Measurements from ENCODE around the gene MSH3.
A peak's percentile ranks its signal among the peaks of the same experiment; 100 is the strongest.

MSH3 gene

DNA sequence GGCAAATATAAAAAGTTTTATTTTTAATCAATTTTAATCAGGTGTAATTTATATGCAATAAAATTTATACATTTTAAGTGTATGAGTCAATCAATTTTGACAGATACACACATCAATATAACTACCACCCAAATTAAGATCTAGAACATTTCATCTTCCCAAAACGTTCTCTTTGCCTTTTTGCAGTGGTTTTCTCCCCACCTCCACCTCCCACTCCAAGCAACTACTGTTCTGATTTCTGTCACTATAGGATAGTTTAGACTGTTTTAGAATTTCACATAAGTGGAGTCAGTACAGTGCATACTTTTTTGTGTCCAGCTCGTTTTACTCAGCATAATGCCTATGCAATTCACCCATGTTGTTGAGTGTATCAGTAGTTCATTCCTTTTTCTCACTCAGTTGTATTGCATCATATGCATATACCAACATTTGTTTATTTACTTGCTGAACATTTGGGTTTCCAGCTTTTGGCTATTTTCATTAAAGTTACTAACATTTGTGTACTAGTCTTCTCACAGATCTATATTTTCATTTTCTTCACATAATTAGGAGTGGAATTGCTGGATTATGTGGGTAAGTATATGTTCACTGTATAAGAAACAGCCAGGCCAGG is 52.5 kb downstream of the MSH3 start:
- Mint-ChIP-seq H3K36me3 (peaks cover 38% of the 10 kb centered on the region), H3K4me1 (peaks cover 41% of the 10 kb centered on the region), H3K9me3 (no peaks in the 10 kb centered on the region), H3K27me3 (no peaks in the 10 kb centered on the region), H3K27ac (no peak overlapping the region), H3K4me3 (no peak overlapping the region)
- DNase-seq, result no peak
- CTCF ChIA-PET, result no interaction called here

DNA sequence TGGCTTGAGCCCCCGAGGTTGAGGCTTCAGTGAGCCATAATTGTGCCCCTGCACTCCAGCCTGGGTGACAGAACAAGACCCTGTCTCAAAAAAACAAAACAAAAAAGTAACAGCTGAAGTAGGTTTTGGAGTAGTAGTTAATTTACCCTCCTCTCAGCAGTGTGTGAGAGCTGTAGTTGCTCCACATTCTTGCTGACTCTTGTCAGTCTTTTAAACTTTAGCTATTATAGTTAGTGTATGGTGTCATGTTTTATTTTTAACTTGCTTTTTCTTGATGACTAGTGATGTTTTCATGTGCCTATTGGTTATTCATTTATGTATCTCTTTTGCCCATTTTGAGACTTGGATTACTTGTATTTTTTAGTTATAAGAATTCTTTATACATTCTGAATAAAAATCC is 53.2 kb downstream of the MSH3 start:
- Mint-ChIP-seq H3K36me3 (peaks cover 37% of the 10 kb centered on the region), H3K4me3 (no peak overlapping the region), H3K9me3 (no peaks in the 10 kb centered on the region), H3K4me1 (peaks cover 43% of the 10 kb centered on the region), H3K27me3 (no peaks in the 10 kb centered on the region), H3K27ac (no peak overlapping the region)
- CTCF ChIA-PET, result interaction anchor here (0.7 kb wide), 1 partner anchor 396 kb away, joined by 3 read pairs; no protein-coding TSS in a partner anchor
- DNase-seq, result no peak

DNA sequence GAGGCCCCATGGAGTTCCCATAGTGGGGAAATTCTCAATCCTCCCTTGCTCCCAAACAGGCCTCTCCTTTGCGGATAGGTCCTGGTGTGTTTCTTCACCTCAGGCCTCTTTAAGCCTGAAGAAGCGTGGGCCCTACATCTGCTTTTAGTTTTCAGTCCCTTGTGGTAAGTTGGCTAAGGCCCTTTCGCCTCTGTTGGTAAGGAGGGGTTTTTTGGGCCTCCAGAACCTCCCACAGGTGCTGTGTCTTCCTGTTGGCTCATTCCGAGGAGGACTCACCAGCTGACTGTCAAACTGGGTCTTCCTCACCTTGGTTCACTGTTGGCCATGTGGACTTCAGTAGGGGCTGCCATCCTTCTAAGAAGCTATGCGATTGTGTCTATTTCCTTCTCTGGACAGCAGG is 56.8 kb downstream of the MSH3 start:
- Mint-ChIP-seq H3K27ac (peak overlapping the region; percentile 64), H3K27me3 (no peaks in the 10 kb centered on the region), H3K9me3 (no peaks in the 10 kb centered on the region), H3K36me3 (peaks cover 36% of the 10 kb centered on the region), H3K4me1 (peaks cover 26% of the 10 kb centered on the region), H3K4me3 (no peak overlapping the region)
- DNase-seq, result no peak
- CTCF ChIA-PET, result interaction anchor here (0.6 to 1.6 kb wide), 4 partner anchors 218 to 474 kb away, joined by 3 to 10 read pairs (median 4); no protein-coding TSS in a partner anchor

DNA sequence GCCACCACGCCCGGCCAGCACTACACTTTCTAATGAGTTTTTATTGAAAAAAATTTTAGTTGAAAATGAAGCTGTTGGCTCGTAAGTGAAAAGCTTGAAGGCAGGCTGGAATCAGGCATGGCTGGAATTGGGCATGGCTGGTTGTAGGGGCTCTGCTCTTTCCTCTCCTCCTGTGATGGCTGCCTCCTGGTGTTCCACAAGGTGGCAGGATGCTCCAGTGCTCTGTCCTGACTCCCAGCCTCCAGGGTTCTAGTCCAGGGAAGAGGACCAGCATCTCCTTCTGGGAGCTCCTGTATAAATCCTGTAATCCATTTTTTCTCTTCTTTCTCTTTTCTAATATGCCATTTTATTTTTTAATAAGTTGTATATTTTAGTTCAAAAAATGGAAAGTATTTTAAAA is 57.5 kb downstream of the MSH3 start:
- peaks cover 26% of the 10 kb centered on the region for H3K4me1 Mint-ChIP-seq
- no peak for DNase-seq
- no peak overlapping the region for H3K27ac Mint-ChIP-seq
- CTCF ChIA-PET, result interaction anchor here (1.6 kb wide), 2 partner anchors 396 to 455 kb away, joined by 5 to 10 read pairs; no protein-coding TSS in a partner anchor
- H3K4me3 Mint-ChIP-seq, result no peak overlapping the region
- peaks cover 37% of the 10 kb centered on the region for H3K36me3 Mint-ChIP-seq
- no peaks in the 10 kb centered on the region for H3K9me3 Mint-ChIP-seq
- no peaks in the 10 kb centered on the region for H3K27me3 Mint-ChIP-seq

DNA sequence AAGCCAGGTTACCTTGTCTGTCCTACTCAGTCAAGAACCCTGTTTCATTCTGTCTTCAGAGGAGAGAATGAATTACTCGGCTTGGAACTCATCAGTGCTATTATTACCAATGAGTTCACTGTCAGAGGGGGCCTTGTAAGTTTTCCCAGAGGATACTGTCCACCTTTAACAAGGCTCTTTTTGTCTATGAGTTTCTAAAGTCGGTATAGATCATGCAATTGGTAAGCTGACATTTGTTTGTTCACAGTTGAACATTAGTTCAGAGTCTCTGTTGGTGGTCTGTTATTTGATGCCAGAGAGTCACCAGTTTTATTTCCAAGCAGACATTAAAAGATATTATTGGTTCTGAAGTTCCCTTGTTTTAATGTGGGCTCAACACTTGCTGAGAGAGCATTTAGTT is 58.5 kb downstream of the MSH3 start:
- Mint-ChIP-seq H3K4me3 (no peak overlapping the region), H3K27me3 (no peaks in the 10 kb centered on the region), H3K36me3 (peaks cover 42% of the 10 kb centered on the region), H3K9me3 (no peaks in the 10 kb centered on the region), H3K27ac (no peak overlapping the region), H3K4me1 (peaks cover 26% of the 10 kb centered on the region)
- CTCF ChIA-PET, result no interaction called here
- no peak for DNase-seq

DNA sequence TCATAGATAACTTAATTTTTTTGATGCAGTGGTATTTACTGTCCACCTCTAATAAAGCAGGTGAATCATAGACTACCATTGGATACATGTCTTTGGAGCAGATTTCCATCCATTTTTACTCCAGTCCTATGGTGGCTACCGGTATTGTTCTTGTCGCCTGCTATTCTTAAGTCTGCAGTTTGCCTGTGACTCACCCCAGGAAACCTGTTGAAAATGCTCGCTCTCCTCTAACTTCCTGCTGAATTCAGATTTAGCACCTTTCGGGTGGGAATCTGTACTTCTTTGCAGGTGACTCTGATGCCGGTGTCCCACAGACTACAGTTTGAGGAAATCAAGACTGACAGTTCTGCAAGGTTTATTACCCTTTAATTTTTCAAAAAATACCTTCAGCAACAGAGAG is 59.2 kb downstream of the MSH3 start:
- Mint-ChIP-seq H3K4me1 (peaks cover 26% of the 10 kb centered on the region), H3K27me3 (no peaks in the 10 kb centered on the region), H3K36me3 (peaks cover 45% of the 10 kb centered on the region), H3K4me3 (no peak overlapping the region), H3K27ac (peak overlapping the region; percentile 33), H3K9me3 (no peaks in the 10 kb centered on the region)
- DNase-seq, result no peak
- CTCF ChIA-PET, result no interaction called here

DNA sequence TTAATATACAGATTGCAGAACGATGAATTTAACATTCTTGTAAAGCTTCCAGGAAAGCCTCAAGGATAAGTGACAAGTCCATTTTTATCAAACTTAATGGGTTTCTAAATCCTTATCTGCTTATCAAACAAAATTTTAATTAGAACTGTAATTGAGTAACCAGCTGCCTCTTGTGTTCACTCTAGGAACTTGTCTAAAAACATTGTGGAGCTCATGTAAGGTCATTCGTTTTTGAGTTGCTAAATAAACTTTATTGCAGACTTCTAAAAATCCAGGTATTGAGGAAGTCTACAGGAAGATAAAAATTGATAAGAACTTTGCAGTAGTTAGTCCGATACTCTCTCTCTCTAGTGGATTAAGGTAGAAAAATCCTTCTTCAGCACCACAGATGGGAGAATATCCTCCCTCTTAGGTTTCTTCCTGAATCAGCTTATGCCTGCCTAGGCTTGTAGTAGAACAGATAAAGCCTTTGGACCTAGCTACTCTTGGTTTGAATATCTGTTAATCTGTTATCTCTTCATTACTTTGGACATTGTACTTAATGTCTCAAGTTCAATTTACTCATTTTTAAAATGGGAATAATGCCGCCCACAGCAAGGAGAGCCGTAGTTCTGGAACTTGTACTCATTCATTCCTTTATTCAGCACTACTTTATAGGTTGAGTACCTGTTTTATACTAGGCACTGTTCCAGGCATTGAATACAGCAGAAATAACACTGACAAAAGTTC is 60.3 kb downstream of the MSH3 start:
- peaks cover 48% of the 10 kb centered on the region for H3K36me3 Mint-ChIP-seq
- H3K4me3 Mint-ChIP-seq, result no peak overlapping the region
- no peak overlapping the region for H3K27ac Mint-ChIP-seq
- peaks cover 3% of the 10 kb centered on the region for H3K9me3 Mint-ChIP-seq
- H3K27me3 Mint-ChIP-seq, result no peaks in the 10 kb centered on the region
- no peak for DNase-seq
- peaks cover 24% of the 10 kb centered on the region for H3K4me1 Mint-ChIP-seq
- CTCF ChIA-PET, result interaction anchor here (0.8 to 1.6 kb wide), 3 partner anchors 41 to 451 kb away, joined by 4 to 5 read pairs (median 4); no protein-coding TSS in a partner anchor

DNA sequence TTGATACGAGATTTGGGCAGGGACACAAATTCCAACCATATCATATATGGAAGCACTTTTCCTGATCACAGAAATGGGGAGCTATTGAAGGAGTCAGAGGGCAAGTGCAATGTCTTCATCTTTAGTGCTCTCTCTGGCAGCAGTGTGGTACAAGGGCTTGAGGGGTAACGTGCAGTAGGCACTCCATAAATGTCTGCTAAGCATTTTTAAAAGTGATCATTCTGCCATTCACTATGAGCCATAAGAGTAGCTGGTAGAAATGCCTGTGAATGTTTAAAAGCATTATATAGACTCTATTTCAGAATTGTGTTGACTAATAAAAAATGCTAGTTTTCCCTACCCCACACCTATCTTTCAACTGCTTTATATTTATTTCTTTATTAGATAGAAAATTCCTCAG is 61.4 kb downstream of the MSH3 start:
- H3K4me1 Mint-ChIP-seq, result peaks cover 18% of the 10 kb centered on the region

DNA sequence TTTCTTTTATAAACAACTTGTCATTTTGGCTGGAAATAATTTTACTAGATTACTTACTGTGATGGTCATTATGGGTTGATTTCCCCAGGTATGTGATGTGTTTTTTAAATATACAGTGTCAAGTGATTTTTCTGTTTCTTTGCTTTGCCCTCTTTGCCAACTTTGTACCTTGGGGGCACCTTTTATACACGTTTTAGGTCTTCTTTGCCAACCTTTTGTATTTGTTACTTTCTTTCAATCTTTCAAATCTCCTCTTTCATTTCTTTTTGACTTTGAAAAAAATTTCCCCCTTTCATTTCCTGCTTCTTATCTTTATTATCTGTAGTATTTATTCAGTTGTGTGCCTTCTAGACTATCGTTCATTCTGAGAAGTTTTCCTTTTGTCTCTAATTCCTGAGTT is 65.7 kb downstream of the MSH3 start:
- DNase-seq, result no peak
- Mint-ChIP-seq H3K27ac (no peak overlapping the region), H3K9me3 (peaks cover 10% of the 10 kb centered on the region), H3K36me3 (peaks cover 51% of the 10 kb centered on the region), H3K4me1 (peaks cover 4% of the 10 kb centered on the region), H3K4me3 (no peak overlapping the region), H3K27me3 (no peaks in the 10 kb centered on the region)
- CTCF ChIA-PET, result no interaction called here

More for the DNA sequence above, 61.4 kb downstream of the MSH3 start:
- no peak overlapping the region for H3K27ac Mint-ChIP-seq
- CTCF ChIA-PET, result interaction anchor here (1.6 kb wide), 1 partner anchor 450 kb away, joined by 4 read pairs; no protein-coding TSS in a partner anchor
- peaks cover 53% of the 10 kb centered on the region for H3K36me3 Mint-ChIP-seq
- peaks cover 10% of the 10 kb centered on the region for H3K9me3 Mint-ChIP-seq
- no peaks in the 10 kb centered on the region for H3K27me3 Mint-ChIP-seq
- DNase-seq, result no peak
- no peak overlapping the region for H3K4me3 Mint-ChIP-seq

DNA sequence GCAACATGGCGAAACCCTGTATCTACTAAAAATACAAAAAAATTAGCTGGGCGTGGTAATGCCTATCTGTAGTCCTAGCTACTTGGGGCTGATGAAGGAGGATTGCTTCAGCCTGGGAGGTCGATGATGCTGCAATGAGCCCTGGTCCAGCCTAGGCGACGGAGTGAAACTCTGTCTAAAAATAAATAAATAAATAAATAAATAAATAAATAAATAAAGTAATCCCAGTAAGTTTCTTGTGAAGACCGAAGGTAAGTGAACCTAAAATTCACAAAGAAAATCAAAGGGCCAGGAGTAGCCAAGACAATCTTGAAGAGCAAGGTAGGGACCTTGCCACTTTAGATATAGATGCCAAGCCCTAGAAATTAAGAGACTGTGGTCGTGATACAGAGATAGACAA is 68.5 kb downstream of the MSH3 start:
- no peak for DNase-seq
- H3K4me3 Mint-ChIP-seq, result no peak overlapping the region
- no peaks in the 10 kb centered on the region for H3K27me3 Mint-ChIP-seq
- CTCF ChIA-PET, result interaction anchor here (1.0 kb wide), 1 partner anchor 143 kb away, joined by 3 read pairs; no protein-coding TSS in a partner anchor
- peaks cover 4% of the 10 kb centered on the region for H3K4me1 Mint-ChIP-seq
- no peak overlapping the region for H3K27ac Mint-ChIP-seq
- peaks cover 10% of the 10 kb centered on the region for H3K9me3 Mint-ChIP-seq
- peaks cover 58% of the 10 kb centered on the region for H3K36me3 Mint-ChIP-seq

DNA sequence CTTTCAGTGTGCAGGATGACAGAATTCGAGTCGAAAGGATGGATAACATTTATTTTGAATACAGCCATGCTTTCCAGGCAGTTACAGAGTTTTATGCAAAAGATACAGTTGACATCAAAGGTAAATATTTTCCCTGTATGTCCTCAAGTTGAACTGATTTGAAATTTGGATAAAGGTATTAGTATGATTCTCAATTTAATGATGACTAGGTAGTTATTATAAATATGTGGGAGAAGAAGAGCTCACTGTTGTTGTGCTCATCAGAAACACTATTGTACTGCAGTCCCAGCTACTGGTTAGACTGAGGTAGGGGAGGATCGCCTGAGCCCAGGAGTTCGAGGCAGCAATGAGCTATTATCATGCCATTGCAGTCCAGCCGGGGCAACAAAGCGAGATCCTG is 71.0 kb downstream of the MSH3 start:
- CTCF ChIA-PET, result no interaction called here
- H3K4me3 Mint-ChIP-seq, result no peak overlapping the region
- H3K27me3 Mint-ChIP-seq, result no peaks in the 10 kb centered on the region
- no peak for DNase-seq
- H3K9me3 Mint-ChIP-seq, result no peaks in the 10 kb centered on the region
- peaks cover 59% of the 10 kb centered on the region for H3K36me3 Mint-ChIP-seq
- peaks cover under 1% of the 10 kb centered on the region for H3K4me1 Mint-ChIP-seq
- no peak overlapping the region for H3K27ac Mint-ChIP-seq

DNA sequence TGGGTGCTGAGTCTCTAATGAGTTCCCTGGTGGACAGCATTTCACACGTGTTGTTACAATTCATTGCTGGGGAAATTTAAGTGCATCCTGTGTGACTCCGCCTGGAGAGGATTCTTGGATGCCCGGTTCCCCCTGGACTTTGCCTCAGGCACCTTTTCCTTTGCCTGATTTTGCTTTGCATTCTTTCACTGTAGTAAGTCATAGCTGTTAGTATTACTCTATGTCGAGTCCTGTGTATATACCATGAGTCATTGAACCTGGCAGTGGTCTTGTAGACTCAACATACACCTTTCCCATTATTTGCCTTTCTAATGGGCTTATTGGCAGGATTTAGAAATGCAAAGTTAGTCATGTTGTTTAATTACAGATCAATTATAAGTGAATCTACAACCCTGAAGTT is 82.3 kb downstream of the MSH3 start:
- Mint-ChIP-seq H3K27ac (no peak overlapping the region), H3K4me1 (peaks cover 12% of the 10 kb centered on the region), H3K36me3 (peaks cover 42% of the 10 kb centered on the region), H3K9me3 (no peaks in the 10 kb centered on the region), H3K27me3 (no peaks in the 10 kb centered on the region), H3K4me3 (no peak overlapping the region)
- DNase-seq, result no peak
- CTCF ChIA-PET, result no interaction called here

DNA sequence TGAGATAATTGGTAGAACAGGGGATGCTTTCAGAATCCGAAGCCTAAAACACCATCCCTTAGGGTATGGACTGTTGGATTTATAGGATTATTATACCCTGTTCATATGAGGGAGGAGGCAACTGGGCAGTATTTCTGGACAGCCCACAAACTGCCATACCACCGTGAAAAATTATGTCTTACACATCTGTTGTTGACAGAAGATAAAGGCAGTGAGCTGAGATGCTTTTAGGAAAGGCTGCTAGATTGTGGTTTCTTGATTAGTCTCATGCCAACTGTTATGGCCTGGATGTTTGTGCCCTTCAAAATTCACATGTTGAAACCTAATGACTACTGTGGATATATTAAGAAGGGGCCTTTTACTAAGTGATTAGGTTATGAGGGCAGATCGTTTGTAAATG is 84.0 kb downstream of the MSH3 start:
- Mint-ChIP-seq H3K27ac (no peak overlapping the region), H3K9me3 (no peaks in the 10 kb centered on the region), H3K4me3 (no peak overlapping the region), H3K27me3 (no peaks in the 10 kb centered on the region), H3K4me1 (peaks cover 12% of the 10 kb centered on the region), H3K36me3 (peaks cover 47% of the 10 kb centered on the region)
- no peak for DNase-seq
- CTCF ChIA-PET, result no interaction called here

DNA sequence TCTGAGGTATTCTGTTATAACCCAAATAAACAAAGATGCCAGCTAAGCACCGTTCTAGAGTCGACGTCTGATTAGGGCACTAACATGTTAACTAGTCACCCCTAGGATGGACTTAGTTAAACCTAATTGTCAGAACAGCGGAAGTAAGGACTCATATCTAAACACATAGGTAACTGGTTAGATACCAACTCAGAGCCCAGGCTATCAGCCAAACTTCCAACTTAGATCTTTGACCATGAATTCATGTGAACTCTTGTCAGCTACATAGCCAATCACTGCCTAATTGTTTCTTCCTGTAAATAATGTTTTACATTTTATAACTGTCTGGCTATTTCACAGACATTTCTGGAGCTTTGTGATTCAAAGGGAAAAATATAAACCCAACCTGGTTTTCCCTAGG is 84.6 kb downstream of the MSH3 start:
- CTCF ChIA-PET, result interaction anchor here (0.7 to 1.2 kb wide), 2 partner anchors 120 to 197 kb away, joined by 3 read pairs; no protein-coding TSS in a partner anchor
- H3K9me3 Mint-ChIP-seq, result no peaks in the 10 kb centered on the region
- peaks cover 47% of the 10 kb centered on the region for H3K36me3 Mint-ChIP-seq
- H3K4me1 Mint-ChIP-seq, result peaks cover 12% of the 10 kb centered on the region
- no peaks in the 10 kb centered on the region for H3K27me3 Mint-ChIP-seq
- DNase-seq, result no peak
- no peak overlapping the region for H3K27ac Mint-ChIP-seq
- H3K4me3 Mint-ChIP-seq, result no peak overlapping the region

DNA sequence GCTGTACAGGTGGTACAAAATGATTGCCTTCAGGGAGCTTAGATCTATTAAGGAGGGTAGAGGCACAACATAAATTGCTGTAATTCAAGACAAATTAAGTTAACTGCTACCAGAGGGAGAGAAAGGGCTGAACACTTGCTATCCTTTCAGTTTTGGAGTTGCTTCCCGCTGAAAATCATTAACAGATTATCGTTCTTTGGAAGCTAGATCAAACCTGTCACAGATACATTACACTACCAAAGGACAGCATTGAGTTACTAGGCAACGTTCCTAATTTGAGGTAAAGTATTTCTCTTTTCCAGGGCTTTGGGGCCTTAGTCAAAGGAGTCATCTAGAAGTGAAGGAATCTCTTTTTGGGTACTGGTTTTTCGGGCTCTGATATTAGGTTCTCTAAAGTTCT is 85.0 kb downstream of the MSH3 start:
- H3K9me3 Mint-ChIP-seq, result no peaks in the 10 kb centered on the region
- CTCF ChIA-PET, result interaction anchor here (0.7 to 1.2 kb wide), 2 partner anchors 119 to 197 kb away, joined by 3 read pairs; no protein-coding TSS in a partner anchor
- no peak overlapping the region for H3K4me3 Mint-ChIP-seq
- no peak for DNase-seq
- H3K36me3 Mint-ChIP-seq, result peaks cover 48% of the 10 kb centered on the region
- no peaks in the 10 kb centered on the region for H3K27me3 Mint-ChIP-seq
- no peak overlapping the region for H3K27ac Mint-ChIP-seq
- peaks cover 12% of the 10 kb centered on the region for H3K4me1 Mint-ChIP-seq

Measured in activated naive CD4-positive, alpha-beta T cell treated with anti-CD3 and anti-CD28 coated beads, Interleukin-2, amount 10 ng/mL, durations not matched to agents 7 days and 5 days (primary cell).